CD14-positive monocyte (primary cell): ENCODE data around the gene LRWD1. TPM values are rescaled to one million over a fixed set of nuclear protein-coding genes. Genes with fewer than 3 reads are reported as not detected.

Source experiments
- DNase-seq, 3 donors: peaks; one replicate each; pipeline ENCODE4 v3.0.0-alpha.2; 2011 to 2022
- H2AFZ ChIP-seq: 2 replicates; pipeline ENCODE4 v1.6.0; 2012; ENCODE audit warnings: mild to moderate bottlenecking, low read depth, low read length, inconsistent platforms; ENCODE audit not compliant: insufficient read depth, poor library complexity, severe bottlenecking
- H3K27ac ChIP-seq, 2 donors: 1 replicate in 1 of 2; 2 replicates in 1 of 2; pipeline ENCODE4 v1.5.1; 2012 to 2013; ENCODE audit warnings: low read length in 2 of 2, control low read depth in 1 of 2, inconsistent platforms in 1 of 2, low read depth in 1 of 2, mild to moderate bottlenecking in 1 of 2
- H3K27me3 ChIP-seq, 2 donors: one replicate each; pipeline versions ENCODE4 v1.6.0 to v1.6.1; 2011 to 2013; ENCODE audit warnings: low read length in 2 of 2; ENCODE audit not compliant: control insufficient read depth in 2 of 2, insufficient read depth in 2 of 2
- H3K36me3 ChIP-seq, 2 donors: replicated peaks in 1 of 2; 1 replicate in 1 of 2; 2 replicates in 1 of 2; pipeline versions ENCODE4 v1.5.1 to v1.6.1; 2012 to 2013; ENCODE audit warnings: low read length in 2 of 2, control low read depth in 1 of 2, inconsistent platforms in 1 of 2, mild to moderate bottlenecking in 1 of 2; ENCODE audit not compliant: insufficient read depth in 2 of 2, control insufficient read depth in 1 of 2
- H3K4me1 ChIP-seq, 2 donors: 1 replicate in 1 of 2; 2 replicates in 1 of 2; pipeline versions ENCODE4 v1.5.1 to v1.6.1; 2012 to 2013; ENCODE audit warnings: low read length in 2 of 2, control low read depth in 1 of 2, inconsistent platforms in 1 of 2, mild to moderate bottlenecking in 1 of 2, moderate library complexity in 1 of 2; ENCODE audit not compliant: insufficient read depth in 2 of 2, control insufficient read depth in 1 of 2
- H3K4me2 ChIP-seq: replicated peaks from 2 replicates; pipeline ENCODE3; 2012; ENCODE audit warnings: low read length, moderate library complexity, mild to moderate bottlenecking; ENCODE audit not compliant: poor library complexity, severe bottlenecking; ENCODE audit errors: extremely low read depth
- H3K4me3 ChIP-seq, 3 experiments: fragments of 200-600 bp in 1 of 3; sonication (generic) in 1 of 3; replicated peaks in 1 of 3; 1 replicate in 2 of 3; 2 replicates in 1 of 3; pipeline ENCODE4 v1.5.1; 2011 to 2013; ENCODE audit warnings: low read length in 3 of 3, mild to moderate bottlenecking in 3 of 3, control low read depth in 2 of 3, low read depth in 2 of 3, inconsistent platforms in 1 of 3, moderate library complexity in 1 of 3
- H3K79me2 ChIP-seq: 2 replicates; pipeline ENCODE4 v1.6.0; 2012; ENCODE audit warnings: mild to moderate bottlenecking, control low read depth, inconsistent platforms, low read length, moderate library complexity; ENCODE audit not compliant: insufficient read depth
- H3K9ac ChIP-seq: 2 replicates; pipeline ENCODE4 v1.6.0; 2017; ENCODE audit warnings: low read length, mild to moderate bottlenecking; ENCODE audit not compliant: insufficient read depth, poor library complexity, severe bottlenecking
- H3K9me3 ChIP-seq, 2 donors: replicated peaks in 1 of 2; 1 replicate in 1 of 2; 2 replicates in 1 of 2; pipeline versions ENCODE4 v1.5.1 to v1.6.1; 2012 to 2013; ENCODE audit warnings: low read length in 2 of 2, control low read depth in 1 of 2; ENCODE audit not compliant: control insufficient read depth in 1 of 2, insufficient read depth in 1 of 2
- H4K20me1 ChIP-seq: 2 replicates; pipeline ENCODE4 v1.6.0; 2012; ENCODE audit warnings: mild to moderate bottlenecking, low read length, control low read depth, moderate library complexity; ENCODE audit not compliant: insufficient read depth
- H3K27ac Mint-ChIP-seq, 7 donors: one replicate each; pipeline ENCODE4 v1.8.0; 2020; ENCODE audit warnings: mild to moderate bottlenecking in 7 of 7, mixed read lengths in 7 of 7, moderate library complexity in 6 of 7, inconsistent platforms in 2 of 7
- H3K27me3 Mint-ChIP-seq, 3 donors: one replicate each; pipeline ENCODE4 v1.8.0; 2021 to 2022; ENCODE audit warnings: low read depth in 3 of 3, mild to moderate bottlenecking in 3 of 3, mixed read lengths in 3 of 3, moderate library complexity in 3 of 3, inconsistent platforms in 1 of 3
- H3K36me3 Mint-ChIP-seq, 2 donors: one replicate each; pipeline ENCODE4 v1.8.0; 2020; ENCODE audit warnings: mixed read lengths in 2 of 2, inconsistent platforms in 1 of 2, mild to moderate bottlenecking in 1 of 2
- H3K4me1 Mint-ChIP-seq: one replicate; pipeline ENCODE4 v1.8.0; 2020; ENCODE audit warnings: mild to moderate bottlenecking, mixed read lengths
- H3K4me3 Mint-ChIP-seq, 2 donors: one replicate each; pipeline ENCODE4 v1.8.0; 2020; ENCODE audit warnings: mild to moderate bottlenecking in 2 of 2, mixed read lengths in 2 of 2, moderate library complexity in 1 of 2
- H3K9me3 Mint-ChIP-seq, 7 donors: one replicate each; pipeline ENCODE4 v1.8.0; 2020 to 2022; ENCODE audit warnings: mixed read lengths in 7 of 7, mild to moderate bottlenecking in 6 of 7, moderate library complexity in 6 of 7, inconsistent platforms in 2 of 7
- CTCF ChIP-seq: fragments of 200-600 bp; IDR thresholded peaks from one replicate; pipeline ENCODE4 v1.8.0; 2022; ENCODE audit warnings: antibody characterized with exemption, mild to moderate bottlenecking
- WGBS: methylation state at CpG from one replicate; pipeline ENCODE4 v1.1.5; 2013; ENCODE audit warnings: missing lambda C conversion rate; ENCODE audit not compliant: insufficient coverage; 5-methylcytosine and 5-hydroxymethylcytosine counted together
- intact Hi-C, 2 donors: fragments of 100-400 bp; cut with micrococcal nuclease; formaldehyde crosslinking; loops; one replicate each; pipeline versions ENCODE4 v1.15.0 to v1.15.1; 2023
- polyA plus RNA-seq, 3 donors: library from polyadenylated mRNA; depleted of rRNA in 1 of 3; unstranded in 2 of 3; stranded (reverse) in 1 of 3; fragments of 300-500 nt in 2 of 3; fragments of >200 nt in 1 of 3; fragmentation: Illumina TruSeq in 2 of 3; gene quantifications; 1 replicate in 2 of 3; 2 replicates in 1 of 3; pipeline ENCODE4 v1.2.3, GENCODE V29; 2012 to 2021

The LRWD1 gene
- polyA plus RNA-seq, 3 donors: 5.4 to 10.7 (median 6.1) TPM

- Mint-ChIP-seq H3K27me3 (peaks cover 0 to 2% (median 2%) of the 10 kb centered on the region in 3 donors), H3K27ac (no peak overlapping the region), H3K4me1 (peaks cover 26% of the 10 kb centered on the region), H3K9me3 (no peaks in the 10 kb centered on the region), H3K36me3 (peaks cover 2 to 8% of the 10 kb centered on the region in 2 donors), H3K4me3 (peak overlapping the region; percentile 88 to 93)
- Histone ChIP-seq H3K4me1 (peaks cover 19 to 20% of the 10 kb centered on the region in 2 donors), H3K27ac (no peak overlapping the region), H3K27me3 (no peaks in the 10 kb centered on the region), H3K36me3 (no peaks in the 10 kb centered on the region), H2AFZ (no peak overlapping the region), H3K9me3 (no peaks in the 10 kb centered on the region), H3K79me2 (peaks cover 29% of the 10 kb centered on the region), H3K4me2 (peak overlapping the region; percentile 91), H3K4me3 (no peak overlapping the region), H3K9ac (no peak overlapping the region), H4K20me1 (no peaks in the 10 kb centered on the region)
- TF ChIP-seq CTCF: no peak
- 100% methylated on average over 2 of the region's 7 CpGs for WGBS
- no peak for DNase-seq
- intact Hi-C loops: loop anchor here in 1 of 2 donors (10.0 kb wide), 1 partner anchor 181 kb away; the partner anchor contains the start of gene SH2B2
These were observed 1.3 kb downstream of the LRWD1 start for GRCh38 chr7:102466097-102466496.

- no peak for DNase-seq
- peaks cover 19 to 20% of the 10 kb centered on the region in 2 donors for H3K4me1 ChIP-seq
- Mint-ChIP-seq H3K4me3 (no peak overlapping the region), H3K27me3 (peaks cover 0 to 2% (median 2%) of the 10 kb centered on the region in 3 donors), H3K9me3 (no peaks in the 10 kb centered on the region), H3K36me3 (peaks cover 7 to 8% of the 10 kb centered on the region in 2 donors), H3K4me1 (peaks cover 23% of the 10 kb centered on the region), H3K27ac (peak overlapping the region in 1 of 7 donors; percentile 28)
- H2AFZ ChIP-seq: no peak overlapping the region
- H3K4me2 ChIP-seq: no peak overlapping the region
- intact Hi-C loops: loop anchor here in 1 of 2 donors (10.0 kb wide), 1 partner anchor 183 kb away; the partner anchor contains the start of gene SH2B2
- no peaks in the 10 kb centered on the region for H4K20me1 ChIP-seq
- TF ChIP-seq CTCF: no peak
- no peak overlapping the region for H3K4me3 ChIP-seq
- no peaks in the 10 kb centered on the region for H3K9me3 ChIP-seq
- H3K27ac ChIP-seq: no peak overlapping the region
- peaks cover 6 to 8% of the 10 kb centered on the region in 2 donors for H3K36me3 ChIP-seq
- H3K27me3 ChIP-seq: no peaks in the 10 kb centered on the region
- H3K79me2 ChIP-seq: peaks cover 19% of the 10 kb centered on the region
- WGBS: 95% methylated on average over 19 of the region's 24 CpGs
- H3K9ac ChIP-seq: no peak overlapping the region
These were observed 3.0 kb downstream of the LRWD1 start for GRCh38 chr7:102467581-102468477.
